NCI-H1436 treated with DMSO at 0.1 percent for 48 hours (cell line): ENCODE measurements around the gene STX18.
"Not testable (repeated sequence)": the region's sequence is repeated elsewhere in the genome, so short reads cannot be mapped to it uniquely, and the experiment has no call there.

Experiments used
- DNase-seq: peaks from one replicate; lab custom pipeline; 2025; lab: John Stamatoyannopoulos, UW

Gene STX18

GRCh38 chr4:4437798-4438470, 103.9 kb downstream of the STX18 start:
- DNase-seq = no peak

DNA sequence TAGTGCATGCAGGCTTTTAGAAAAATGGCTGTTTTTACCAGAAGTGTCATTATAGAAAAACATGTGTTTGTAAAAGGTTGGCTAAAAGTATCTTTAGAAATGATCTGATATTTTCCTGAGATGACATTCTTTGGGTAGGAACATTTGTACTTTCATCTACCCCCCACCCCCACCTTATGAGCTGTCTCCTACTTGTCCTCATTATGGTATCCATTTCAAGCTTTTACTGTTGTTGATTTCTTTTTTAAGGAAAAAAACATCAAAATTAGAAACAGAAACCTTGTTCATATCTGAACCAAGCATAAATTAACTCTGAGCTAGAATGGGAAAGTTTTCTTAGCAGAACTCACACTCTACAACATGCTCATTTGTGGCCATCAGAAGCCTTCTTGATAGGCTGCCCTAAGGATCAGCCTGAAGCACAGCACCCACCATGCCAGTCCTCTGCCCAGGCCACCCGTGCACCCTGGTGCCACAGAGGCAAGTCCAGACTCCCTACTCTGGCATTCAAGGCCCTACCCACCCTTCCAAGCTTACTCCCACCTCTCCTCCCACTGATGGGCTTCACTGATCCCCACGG, 105.5 kb downstream of the STX18 start:
- no peak for DNase-seq

DNA sequence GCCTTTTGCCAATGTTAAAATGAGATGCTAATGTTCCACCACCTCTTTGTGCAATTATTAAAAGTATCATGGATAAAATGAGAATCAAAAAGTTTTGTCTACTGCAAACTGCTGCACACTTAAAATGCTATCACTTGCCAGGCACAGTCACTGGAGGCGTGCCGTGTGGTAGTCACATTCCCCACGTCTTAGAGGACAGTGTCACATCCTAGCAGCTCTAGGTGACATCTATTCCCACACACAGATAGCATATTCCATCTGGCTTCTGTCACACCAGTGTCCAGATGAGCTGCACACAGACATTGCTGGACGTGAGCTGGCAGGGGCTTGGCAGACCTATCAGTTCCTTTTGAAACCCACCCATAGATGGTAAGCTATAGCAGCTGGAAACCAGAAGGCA, 107.9 kb downstream of the STX18 start:
- DNase-seq = no peak

DNA sequence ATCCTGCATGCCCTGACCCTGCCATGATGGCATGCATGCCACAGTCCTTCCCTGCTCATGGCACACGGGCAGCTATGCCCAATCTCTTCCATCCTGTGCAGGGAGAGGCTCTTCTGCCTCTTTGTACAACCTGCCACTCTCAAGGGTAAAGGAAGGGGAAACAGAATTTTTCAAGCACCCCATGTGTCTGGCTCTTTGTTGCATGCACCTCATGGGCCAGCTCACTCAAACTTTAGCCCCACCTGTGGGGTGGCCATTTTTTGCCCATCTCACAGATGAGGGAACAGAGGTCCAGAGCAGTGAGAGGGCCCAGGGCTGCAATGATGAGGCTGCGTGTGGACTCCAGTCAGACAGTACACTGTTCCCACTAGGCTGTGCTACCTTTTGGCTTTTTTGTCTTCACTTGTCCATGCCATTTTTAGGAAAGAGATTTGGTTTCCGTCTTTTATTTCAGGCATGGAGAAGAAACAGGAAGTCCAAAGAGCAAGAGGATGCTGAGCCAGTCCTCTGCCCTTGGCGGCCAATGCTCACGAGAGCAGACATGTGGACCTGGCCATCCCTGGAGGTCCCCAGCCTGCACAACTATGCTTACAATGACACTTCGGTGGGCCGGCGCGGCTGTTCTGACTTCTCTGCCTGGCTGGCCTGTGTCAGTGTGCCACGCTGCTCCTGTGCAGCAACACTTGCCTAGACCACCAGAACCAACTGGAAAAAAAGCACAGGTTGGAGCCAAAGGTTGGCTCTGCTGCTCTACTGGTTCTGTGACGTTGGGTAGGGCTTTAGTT, 109.3 kb downstream of the STX18 start:
- no peak for DNase-seq

DNA sequence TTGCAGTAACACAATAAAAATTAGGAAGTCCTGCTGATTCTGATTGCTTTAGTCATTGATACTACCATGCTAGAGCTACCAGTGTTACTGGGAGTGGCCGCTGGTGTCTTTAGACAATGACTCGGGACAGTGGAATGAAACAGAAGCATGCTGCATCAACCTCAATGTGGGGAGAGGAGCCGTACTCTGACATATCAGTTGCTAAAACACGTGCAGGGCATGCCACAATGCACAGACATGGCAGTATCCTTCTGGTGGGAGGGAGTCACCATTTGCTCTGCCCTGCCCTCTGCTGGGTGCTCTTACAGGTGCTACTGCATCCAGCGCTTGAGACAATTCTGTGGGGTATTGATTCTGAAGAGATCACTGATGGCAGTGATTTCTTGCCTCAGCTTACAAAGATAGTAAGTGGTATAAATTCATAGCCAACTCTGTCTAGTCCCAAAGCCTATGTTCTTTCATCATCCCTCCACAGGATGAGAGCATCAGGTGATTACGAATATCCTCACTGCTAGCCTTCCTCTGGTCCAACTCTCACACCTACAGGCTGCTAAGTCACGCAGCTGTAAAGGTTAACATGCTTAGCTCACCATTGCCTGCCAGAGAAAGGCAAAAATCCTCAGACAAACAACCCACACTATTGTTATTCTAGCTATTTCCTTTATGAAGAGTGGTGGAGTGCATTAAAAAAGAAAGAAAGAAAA, 111.2 kb downstream of the STX18 start:
- no peak for DNase-seq

- DNase-seq = no peak
Measured at GRCh38 chr4:4428966-4429875, 112.6 kb downstream of the STX18 start.

- no peak for DNase-seq
Measured at GRCh38 chr4:4427886-4428285, 114.0 kb downstream of the STX18 start.

DNA sequence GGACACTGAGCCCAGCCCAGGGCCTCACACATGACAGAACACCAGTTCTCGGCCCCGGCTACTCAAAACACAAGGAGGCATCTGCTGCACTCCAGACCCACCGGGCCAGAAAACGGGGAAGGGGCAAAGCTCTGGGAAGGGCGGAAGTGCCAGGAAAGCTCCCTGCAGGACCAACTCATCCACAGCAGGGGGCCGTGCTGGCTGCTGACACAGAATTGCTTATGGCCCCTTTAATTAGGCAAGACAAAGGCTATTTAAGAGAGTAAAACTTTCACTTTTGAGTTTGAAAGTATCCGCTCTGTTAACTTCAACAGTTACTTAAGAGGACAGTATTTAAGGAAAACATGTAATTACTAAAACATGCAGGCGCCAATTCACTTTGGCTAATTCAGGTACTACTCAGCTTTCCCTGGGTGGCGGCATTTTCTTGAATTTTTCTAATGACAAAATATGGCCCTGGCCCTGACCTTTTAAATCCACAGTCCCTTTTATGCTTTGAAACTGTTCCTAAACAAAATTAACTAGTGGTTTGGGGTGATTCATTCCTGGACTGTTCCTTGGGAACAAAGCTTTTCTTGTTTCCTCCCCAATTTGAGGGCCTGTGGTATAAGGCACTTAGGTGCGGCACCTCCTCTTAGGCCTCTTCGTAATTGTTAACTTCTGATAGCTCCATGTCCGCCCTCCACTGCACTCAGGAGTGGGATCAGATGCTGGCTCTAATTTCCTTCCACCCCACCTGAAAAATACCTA, 114.6 kb downstream of the STX18 start:
- no peak for DNase-seq

DNA sequence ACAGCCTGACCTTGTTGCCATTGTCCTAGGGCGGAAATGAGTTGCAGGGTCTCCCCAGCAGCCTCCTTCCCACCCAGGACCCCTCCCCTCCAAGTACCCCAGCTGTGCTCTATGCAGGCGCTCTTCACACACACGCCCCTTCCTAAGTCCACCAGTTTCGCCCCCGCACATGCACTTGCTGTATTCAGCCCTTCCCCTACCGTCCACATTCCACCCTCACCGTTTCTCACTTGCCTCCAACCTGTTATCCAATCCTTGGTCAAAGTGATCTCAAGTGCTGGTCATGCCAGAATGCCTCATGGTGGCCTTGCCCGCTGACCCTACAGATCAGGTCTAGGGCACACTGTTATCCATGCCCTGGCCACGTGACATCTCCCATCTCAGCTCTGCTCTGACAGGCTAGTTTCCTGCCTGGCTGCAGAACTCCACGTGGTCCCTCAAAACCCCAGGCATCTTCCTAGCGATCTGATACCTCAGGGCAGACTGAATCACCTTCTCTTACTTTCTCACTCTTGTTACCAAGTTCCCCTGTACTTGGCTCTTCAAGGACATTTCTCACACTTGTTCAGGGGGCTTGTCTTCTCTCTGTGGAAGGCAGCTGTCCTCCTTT, 115.2 kb downstream of the STX18 start:
- DNase-seq = no peak

DNA sequence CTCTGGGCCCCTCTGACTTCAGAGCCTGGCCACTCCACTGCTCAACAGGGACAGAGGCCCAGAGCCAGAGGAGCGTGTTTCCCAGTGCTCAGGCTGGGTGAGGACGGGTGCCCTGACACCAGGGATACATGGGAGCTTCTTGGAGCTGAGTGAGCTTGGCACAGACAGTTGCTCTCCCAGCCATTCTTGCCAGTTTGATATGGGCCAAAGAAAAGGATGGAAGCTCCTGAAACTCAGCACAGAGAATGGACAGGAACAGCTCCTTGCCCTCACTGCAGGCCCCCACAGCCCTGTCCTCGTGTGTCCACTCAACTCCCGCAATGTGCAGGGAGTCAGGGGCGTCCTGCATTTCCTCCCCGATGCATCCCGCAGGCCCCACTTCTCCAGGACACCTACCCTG, 116.2 kb downstream of the STX18 start:
- no peak for DNase-seq

GRCh38 chr4:4425119-4425690, 116.6 kb downstream of the STX18 start:
- DNase-seq = no peak

DNA sequence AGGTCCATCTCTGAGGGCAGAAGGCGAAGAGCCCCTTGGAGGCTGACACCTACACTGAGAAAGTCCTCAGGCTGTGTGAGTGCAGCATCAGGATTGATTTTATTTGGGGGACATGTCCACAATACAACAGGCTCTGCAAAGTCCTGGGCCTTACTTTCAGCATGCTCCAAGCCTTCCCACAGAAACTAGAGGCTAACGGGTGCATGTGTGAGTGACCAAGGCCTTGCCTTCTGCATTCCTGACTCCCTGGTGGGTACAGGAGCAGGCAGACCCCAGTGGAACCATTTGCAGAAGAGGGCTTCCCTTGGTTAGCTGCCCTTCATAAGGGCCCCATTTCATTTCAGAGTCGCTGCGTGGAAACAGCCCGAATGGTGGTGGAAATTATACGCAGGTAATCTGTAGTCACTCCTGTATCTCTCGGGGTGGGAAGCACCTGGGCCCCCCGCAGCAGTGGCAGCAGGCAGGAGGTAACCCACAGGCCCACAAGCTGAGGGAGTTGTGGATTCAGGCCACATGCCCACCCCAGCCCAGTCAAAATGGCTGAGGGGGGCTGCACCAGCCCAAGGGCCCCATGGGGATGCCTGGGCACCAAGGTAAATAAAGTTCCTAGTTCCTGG, 117.2 kb downstream of the STX18 start:
- no peak for DNase-seq

- no peak for DNase-seq
Measured at GRCh38 chr4:4423706-4424498, 117.9 kb downstream of the STX18 start.

DNA sequence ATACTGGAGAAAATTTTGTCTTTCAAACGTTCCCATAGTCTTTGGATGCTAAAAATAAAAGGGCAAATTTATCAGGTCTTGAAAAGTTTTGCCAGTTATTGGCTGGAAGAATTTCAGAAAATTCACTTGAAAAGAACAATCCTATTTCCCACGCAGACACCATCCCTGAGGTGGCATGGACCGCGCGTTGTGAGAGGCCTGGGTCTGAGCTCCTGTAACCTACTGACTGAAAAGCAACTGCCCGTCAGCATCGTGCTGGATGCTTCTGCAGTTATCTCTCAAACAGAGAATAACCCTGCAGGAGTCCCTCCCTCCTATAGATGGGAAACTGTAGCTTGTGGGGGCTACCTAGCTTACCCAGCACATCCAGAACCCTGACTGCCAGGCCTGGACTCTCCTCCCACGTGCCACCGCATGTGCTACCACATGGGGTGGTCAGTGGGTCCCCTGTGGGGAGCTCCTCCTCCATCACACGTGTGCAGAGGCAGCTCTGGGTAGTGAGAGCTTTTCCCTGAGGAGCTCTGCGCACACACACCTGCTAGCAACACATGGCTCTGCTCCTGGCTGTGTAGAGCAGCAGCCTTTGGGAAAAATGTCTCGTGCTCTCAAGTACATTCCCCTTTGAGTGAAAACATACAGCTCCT, 118.9 kb downstream of the STX18 start:
- no peak for DNase-seq

- DNase-seq = not testable (repeated sequence)
Measured at GRCh38 chr4:4422117-4422516, 119.7 kb downstream of the STX18 start.

DNA sequence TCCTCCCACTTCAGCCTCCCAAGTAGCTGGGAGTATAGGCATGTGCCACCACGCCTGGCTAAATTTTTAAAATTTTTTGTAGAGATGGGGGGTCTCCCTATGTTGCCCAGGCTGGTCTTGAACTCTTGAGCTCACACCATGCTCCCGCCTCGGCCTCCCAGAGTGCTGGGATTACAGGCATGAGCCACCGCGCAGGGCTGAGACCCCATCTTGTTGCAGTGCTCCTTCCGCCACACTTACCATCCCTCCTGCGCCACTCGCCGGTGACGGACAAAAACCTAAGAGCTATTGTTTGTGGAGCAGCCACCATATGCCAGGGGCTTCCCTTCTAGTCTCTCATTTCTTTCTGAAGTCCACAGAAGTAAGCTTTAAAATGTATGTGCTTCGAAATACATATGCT, 120.5 kb downstream of the STX18 start:
- DNase-seq = no peak

- no peak for DNase-seq
Measured at GRCh38 chr4:4420421-4420820, 121.4 kb downstream of the STX18 start.

GRCh38 chr4:4419896-4420295, 122.0 kb downstream of the STX18 start:
- DNase-seq = no peak
